ENCODE data around the gene ERVV-1. TPM values are rescaled to one million over a fixed set of nuclear protein-coding genes. Genes with fewer than 3 reads are reported as not detected.

The ERVV-1 gene
- total RNA-seq, 1 experiment from 2014 or later: not detected

GRCh38 chr19:52987221-52987620 lies 26.5 kb upstream of the ERVV-1 start:
- no TSS peak for BruUV-seq (replicated peaks)
- Histone ChIP-seq H3K27me3 (replicated peaks; ENCODE audit: insufficient read depth, low read depth, low read length, poor library complexity) (no peaks in the 10 kb centered on the region), H3K9me3 (ENCODE audit: low read depth, low read length, poor library complexity, severe bottlenecking) (peaks cover 23% of the 10 kb centered on the region), H3K27ac (ENCODE audit: low read depth, low read length, poor library complexity, severe bottlenecking) (no peak overlapping the region), H3K36me3 (ENCODE audit: insufficient read depth, low read length, poor library complexity, severe bottlenecking) (no peaks in the 10 kb centered on the region), H3K4me3 (ENCODE audit: low read depth, low read length, poor library complexity, severe bottlenecking) (no peak overlapping the region), H3K4me1 (ENCODE audit: insufficient read depth, low read length, poor library complexity, severe bottlenecking) (no peaks in the 10 kb centered on the region)
- intact Hi-C loops (cut with micrococcal nuclease; ENCODE audit: unreplicated experiment): no loop called here
- ChIA-PET POLR2A (ENCODE audit: low non-redundant PET) (no interaction called here), CTCF (no interaction called here)
- no peak for DNase-seq (ENCODE audit: low spot score)
- no peak for TF ChIP-seq EZH2 (IDR thresholded peaks at IDR 0.05; ENCODE audit: borderline replicate concordance, low read depth, low read length, poor library complexity, severe bottlenecking)
- TF ChIP-seq CTCF (conservative IDR thresholded peaks at IDR 0.05; ENCODE audit: low read depth, low read length): no peak

- ChIA-PET POLR2A (ENCODE audit: low non-redundant PET) (no interaction called here), CTCF (no interaction called here)
- intact Hi-C loops (cut with micrococcal nuclease; ENCODE audit: unreplicated experiment): no loop called here
- Histone ChIP-seq H3K36me3 (ENCODE audit: insufficient read depth, low read length, poor library complexity, severe bottlenecking) (no peaks in the 10 kb centered on the region), H3K4me3 (ENCODE audit: low read depth, low read length, poor library complexity, severe bottlenecking) (no peak overlapping the region), H3K4me1 (ENCODE audit: insufficient read depth, low read length, poor library complexity, severe bottlenecking) (no peaks in the 10 kb centered on the region), H3K27ac (ENCODE audit: low read depth, low read length, poor library complexity, severe bottlenecking) (no peak overlapping the region), H3K9me3 (ENCODE audit: low read depth, low read length, poor library complexity, severe bottlenecking) (peaks cover 23% of the 10 kb centered on the region), H3K27me3 (replicated peaks; ENCODE audit: insufficient read depth, low read depth, low read length, poor library complexity) (no peaks in the 10 kb centered on the region)
- BruUV-seq (replicated peaks): no TSS peak
- no peak for DNase-seq (ENCODE audit: low spot score)
- TF ChIP-seq EZH2 (IDR thresholded peaks at IDR 0.05; ENCODE audit: borderline replicate concordance, low read depth, low read length, poor library complexity, severe bottlenecking) (no peak), CTCF (conservative IDR thresholded peaks at IDR 0.05; ENCODE audit: low read depth, low read length) (no peak)
Measured at GRCh38 chr19:52988506-52988905, 25.2 kb upstream of the ERVV-1 start.

GRCh38 chr19:52990759-52991418 lies 22.8 kb upstream of the ERVV-1 start:
- H3K4me3 ChIP-seq (ENCODE audit: low read depth, low read length, poor library complexity, severe bottlenecking): no peak overlapping the region
- no peaks in the 10 kb centered on the region for H3K36me3 ChIP-seq (ENCODE audit: insufficient read depth, low read length, poor library complexity, severe bottlenecking)
- H3K9me3 ChIP-seq (ENCODE audit: low read depth, low read length, poor library complexity, severe bottlenecking): peaks cover 23% of the 10 kb centered on the region
- ChIA-PET CTCF (no interaction called here), POLR2A (ENCODE audit: low non-redundant PET) (no interaction called here)
- no TSS peak for BruUV-seq (replicated peaks)
- H3K4me1 ChIP-seq (ENCODE audit: insufficient read depth, low read length, poor library complexity, severe bottlenecking): no peaks in the 10 kb centered on the region
- no peak for DNase-seq (ENCODE audit: low spot score)
- intact Hi-C loops (cut with micrococcal nuclease; ENCODE audit: unreplicated experiment): no loop called here
- no peaks in the 10 kb centered on the region for H3K27me3 ChIP-seq (replicated peaks; ENCODE audit: insufficient read depth, low read depth, low read length, poor library complexity)
- TF ChIP-seq CTCF (conservative IDR thresholded peaks at IDR 0.05; ENCODE audit: low read depth, low read length): no peak
- no peak overlapping the region for H3K27ac ChIP-seq (ENCODE audit: low read depth, low read length, poor library complexity, severe bottlenecking)

Data from A673 (cell line).